Activated CD4-positive, alpha-beta T cell treated with anti-CD3 and anti-CD28 coated beads for 4 hours (primary cell): ENCODE results near the gene AQP6.

Experiments
- DNase-seq, 2 donors: peaks; one replicate each; pipeline ENCODE4 v3.0.0-alpha.2; 2020

Gene AQP6

DNA sequence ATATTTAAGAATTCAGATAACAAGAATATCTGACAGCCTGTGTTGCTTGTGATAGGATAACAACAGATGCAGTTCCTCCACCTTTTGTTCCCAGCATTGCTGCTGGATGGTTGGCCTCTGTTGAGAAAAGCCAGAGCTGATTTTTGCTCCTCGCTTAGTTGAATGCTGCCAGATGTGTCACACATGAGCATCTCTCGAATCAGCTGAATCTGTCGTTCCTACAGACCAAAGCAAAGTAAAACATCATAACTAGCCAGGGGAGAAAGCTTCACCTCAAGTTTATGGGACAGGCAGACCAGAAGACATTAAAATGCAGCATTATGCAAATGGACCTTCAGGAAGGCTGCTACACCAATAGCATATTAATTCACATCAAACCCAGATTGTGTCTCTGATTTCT lies 32.4 kb downstream of the AQP6 start:
- no peak for DNase-seq

DNA sequence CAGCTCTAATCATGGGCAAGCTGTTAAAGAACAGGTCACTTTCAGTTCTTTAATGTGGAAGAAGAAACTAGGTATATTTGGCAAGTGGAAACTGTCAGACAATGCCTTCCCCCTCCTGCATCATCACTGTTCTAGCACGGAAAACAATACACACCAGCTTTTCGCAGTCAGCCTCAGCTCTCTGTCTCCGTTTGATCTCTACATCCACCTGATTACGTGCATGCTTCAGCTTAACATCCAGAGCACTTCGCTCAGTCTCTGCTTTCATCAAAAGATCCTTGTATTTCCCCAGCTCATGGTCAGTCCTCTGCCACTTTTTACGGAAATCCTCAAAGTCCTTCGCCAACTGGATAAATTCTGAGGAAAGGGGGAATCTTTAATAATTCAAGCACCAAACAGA lies 33.5 kb downstream of the AQP6 start:
- no peak for DNase-seq

DNA sequence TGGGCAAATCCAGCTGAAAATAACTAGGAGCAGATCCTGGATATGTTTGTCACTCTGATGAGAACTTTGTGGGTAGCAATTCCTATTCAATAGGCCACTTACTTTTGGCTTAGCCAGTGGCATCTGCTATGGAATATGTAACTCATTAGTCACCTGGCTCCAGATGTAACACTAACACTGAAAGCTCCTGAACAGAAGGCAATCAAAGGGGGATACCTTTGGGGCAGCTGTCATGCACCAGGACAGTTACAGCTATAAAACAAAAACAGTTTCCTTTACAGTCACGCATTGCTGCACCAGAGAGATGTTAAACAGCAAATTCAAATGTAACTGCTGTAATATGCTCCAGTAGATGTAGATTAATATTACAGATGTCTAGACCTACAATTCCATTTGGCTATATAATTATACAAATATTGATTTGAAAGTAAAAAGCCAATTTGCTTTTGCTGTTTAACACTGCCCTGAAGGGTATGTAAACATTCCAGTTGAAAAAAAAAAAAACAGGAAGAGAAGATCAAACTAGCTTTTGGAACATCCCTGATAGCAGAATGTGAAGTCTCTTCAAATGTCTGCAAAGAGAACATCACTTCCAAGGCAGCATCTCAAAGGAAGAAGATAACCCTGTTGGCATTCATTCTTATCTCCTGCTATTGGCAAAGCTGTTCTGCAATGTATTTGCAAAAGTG lies 34.2 kb downstream of the AQP6 start:
- no peak for DNase-seq

DNA sequence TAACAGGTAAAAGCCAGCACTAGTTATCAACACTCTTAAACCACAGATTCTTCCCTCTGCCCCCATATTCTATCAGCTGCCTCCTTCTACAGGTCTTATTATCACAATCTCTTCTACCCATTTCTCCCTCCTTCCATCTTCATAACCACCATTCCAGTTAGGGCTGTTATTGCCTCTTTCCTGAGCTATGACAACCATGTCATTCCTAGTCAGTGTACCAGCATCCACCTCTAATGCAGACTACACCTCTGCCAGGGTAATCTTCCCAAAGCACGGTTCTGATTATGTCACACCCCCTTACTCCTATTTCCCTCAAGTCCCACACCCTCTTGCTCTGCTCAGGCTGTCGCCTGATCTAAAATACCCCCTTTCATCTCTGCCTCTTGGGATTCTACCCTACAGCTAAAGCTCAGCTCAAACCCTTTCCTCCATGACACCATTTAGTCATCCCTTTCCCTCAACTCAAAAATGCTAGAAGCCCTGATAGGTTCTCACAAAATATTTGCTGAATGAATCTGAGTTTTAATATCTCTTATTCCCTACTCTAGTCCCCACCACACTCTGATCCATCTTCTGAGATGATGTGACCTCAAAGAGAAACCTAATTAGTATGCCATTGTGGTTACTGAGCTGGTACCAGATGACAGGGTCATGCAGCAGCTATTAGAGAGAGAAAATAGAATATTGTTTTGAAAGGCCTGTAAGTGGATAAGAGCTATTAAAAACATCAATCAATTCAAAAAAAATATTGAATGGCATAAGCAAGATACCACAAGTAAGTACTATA lies 40.8 kb downstream of the AQP6 start:
- DNase-seq, result no peak

DNA sequence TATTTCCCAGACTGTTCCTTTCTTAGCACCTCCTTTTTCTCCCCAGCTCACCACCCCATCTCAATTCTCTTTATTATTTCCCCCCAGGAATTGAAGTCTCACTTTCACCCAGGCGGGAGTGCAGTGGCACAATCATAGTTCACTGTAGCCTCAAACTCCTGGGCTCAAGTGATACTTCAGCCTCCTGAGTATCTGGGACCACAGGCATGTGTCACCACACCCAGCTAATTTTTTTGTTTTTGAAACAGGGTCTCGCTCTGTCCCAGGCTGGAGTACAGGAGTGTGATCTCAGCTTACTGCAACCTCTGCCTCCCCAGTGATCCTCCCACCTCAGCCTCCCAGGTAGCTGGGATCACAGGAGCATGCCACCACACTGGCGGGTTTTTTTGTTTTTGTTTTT lies 41.6 kb downstream of the AQP6 start:
- no peak for DNase-seq

DNA sequence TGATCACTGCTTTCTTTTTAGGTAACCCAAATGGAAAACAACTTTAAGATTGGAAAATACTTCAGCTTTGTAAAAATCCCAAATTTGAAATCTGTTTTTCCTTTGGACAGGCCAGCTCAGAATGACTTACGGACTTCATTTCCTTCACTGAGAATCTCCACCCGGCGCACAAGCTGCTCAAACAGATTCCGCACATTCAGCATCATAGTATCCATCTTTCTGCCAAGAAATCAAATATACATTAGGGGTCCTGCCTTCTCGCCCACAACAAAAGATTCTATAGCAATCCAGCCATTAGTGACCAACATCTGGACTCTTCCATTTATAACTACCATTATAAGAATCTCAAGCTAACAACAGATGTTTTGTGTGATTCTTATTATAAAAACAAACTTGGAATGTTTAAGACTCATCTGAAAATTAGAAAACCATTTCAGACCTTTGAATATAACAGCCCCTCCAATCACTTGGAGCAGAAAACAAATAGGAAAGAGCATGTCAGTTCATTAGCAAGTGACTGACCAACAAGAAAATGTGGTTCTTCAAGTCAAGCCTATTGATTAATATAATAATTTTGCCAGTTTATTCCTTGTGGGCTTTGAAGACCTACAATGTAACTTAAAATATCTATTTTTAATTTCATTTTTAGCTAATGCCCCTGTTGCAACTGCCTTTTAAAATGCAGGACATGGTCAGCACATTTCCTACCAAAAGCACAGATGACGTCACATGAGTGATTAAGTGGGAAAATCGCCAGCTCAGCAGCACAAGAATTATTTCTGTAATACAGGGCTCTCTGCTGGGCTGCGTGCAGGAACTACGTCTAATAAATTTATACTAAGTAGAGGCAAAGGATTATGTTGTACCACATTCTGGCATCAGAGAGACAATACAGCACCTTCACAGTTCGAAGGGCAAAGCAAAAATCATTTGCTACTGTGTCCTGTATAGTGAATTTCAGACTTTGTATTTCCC lies 44.0 kb downstream of the AQP6 start:
- DNase-seq, result no peak

DNA sequence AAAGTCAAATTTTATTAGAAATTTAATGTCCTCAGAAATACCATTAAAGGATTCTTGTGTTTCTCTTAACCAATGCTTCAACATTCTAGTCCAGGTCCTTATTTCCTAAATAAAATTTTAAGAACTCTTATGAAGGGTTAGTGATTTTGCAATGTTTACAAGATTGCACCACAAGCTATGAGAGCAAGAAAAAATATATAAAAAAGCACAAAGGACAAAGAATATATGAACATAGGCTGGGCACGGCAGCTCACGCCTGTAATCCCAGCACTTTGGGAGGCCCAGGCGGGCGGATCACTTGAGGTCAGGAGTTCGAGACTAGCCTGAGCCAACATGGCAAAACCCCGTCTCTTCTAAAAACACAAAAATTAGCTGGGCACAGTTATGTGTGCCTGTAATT lies 44.9 kb downstream of the AQP6 start:
- no peak for DNase-seq

DNA sequence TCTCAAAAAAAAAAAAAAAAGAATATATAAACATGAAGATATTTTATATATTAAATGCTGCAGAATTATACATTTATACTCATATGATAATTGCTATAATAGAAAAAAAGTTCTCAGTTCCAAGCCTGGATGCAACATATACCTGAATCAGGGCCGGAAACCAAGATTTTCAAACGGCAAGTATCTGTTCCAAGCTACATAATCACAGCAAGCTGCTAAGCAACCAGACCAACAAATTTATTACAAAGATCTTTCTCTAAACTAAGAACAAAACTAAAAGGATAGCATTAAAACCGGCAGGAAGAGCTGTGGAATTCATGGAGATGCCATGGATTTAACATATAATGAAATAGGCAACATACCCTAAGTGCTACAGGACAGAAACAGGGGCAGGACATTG lies 45.4 kb downstream of the AQP6 start:
- no peak for DNase-seq

DNA sequence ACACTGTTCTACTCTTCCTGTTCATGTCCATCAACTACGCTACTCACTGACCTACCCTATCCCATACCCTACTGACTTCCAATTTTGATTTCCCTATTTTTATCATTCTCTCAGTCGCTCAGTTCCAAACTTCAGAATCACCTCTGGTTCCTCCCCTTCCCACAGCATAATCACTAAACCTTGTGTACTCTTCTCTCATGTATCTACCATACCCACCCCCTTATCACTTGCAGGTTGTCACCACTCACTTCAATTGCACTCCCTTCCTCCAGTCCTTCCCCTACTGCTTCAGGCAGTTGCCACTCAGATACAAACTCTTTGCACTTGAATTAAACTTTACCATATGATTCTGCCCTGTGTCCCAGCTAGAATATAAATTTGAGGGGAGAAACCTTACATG lies 46.2 kb downstream of the AQP6 start:
- DNase-seq, result no peak

DNA sequence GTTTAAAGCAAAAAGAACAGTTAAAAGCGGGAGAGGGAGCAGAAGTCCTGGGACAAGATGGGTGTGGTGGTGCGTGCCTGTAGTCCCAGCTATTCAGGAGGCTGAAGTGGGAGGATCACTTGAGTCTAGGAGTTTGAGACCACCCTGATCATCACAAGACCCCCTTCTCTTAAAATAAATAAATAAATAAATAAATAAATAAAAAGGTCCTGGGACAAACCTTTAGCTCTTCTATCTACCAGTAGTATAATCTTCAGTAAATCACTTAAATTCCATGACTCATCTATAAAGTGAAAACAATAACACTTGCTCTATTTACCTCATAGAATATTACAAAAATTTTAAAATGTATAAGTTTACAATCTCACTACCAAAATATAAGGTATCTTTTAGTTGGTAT lies 46.8 kb downstream of the AQP6 start:
- no peak for DNase-seq

DNA sequence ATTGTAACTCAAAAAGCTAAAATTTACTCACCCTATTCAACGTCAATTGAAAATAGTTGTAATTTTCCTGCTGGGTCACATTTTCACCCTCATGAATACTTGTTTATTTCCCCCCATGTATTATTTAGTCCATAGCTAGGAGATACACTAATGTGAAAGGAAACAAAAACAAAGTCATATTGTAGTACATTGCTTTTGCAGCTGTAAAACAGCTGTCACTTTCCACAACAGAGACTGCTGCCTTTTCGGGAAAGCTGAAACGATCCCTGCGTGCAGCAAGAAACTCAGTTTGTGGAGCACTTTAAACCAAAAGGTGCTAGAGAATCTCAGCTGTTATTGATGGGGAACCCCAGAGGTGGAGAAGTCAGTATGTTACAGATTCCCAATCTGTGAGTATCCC lies 48.3 kb downstream of the AQP6 start:
- DNase-seq, result no peak

DNA sequence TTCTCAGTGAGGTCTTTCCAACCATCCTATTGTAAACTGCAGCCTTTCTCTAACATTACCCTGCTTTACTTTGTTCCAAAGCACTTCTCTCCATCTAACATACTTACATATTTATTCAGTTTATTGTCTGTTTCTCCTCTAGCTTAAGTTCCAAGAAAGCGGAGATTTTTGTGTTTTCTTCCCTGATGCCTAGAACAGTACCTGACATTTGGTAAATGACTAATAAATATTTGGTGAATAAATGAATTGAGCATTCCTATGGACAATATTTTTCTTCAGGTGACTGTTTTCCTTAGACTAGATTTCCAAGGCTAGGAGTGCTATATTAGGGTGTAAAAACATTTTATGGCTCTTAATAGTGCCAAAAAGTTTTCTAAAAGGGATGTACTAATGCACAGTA lies 50.2 kb downstream of the AQP6 start:
- no peak for DNase-seq

DNA sequence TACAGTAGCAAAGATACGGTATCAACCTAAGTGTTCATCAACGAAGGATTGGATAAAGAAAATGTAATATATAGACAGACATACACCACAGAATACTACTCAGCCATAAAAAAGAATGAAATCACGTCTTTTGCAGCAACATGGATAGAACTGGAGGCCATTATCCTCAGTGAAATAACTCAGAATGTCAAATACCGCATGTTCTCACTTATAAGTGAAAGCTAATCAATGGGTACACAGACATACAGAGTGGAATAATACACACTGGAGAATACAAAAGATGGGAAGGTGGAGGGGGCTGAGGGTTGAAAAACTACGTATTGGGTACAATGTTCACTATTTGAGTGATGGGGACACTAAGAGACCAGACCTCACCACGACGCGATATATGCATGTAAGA lies 51.5 kb downstream of the AQP6 start:
- DNase-seq, result no peak

DNA sequence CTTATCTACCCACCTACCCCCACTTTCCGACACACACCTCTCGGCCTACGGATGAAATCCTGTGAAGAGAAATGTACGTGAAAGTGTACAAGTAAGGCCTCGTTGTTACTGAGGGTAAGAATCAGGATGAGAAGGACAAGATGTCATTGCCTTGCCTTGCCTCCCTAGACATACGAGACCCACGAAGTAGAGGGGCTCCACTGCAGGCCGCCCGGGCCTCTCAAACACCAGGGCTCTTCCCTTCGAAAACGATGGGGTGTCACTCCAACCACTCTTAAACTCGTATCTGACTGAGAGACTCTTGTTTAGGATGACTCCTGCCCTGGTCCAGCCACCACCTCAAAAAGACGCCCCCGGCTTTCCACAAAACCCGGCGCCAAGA lies 52.0 kb downstream of the AQP6 start:
- DNase-seq, result peak in 1 of 2 donors; percentile 5

DNA sequence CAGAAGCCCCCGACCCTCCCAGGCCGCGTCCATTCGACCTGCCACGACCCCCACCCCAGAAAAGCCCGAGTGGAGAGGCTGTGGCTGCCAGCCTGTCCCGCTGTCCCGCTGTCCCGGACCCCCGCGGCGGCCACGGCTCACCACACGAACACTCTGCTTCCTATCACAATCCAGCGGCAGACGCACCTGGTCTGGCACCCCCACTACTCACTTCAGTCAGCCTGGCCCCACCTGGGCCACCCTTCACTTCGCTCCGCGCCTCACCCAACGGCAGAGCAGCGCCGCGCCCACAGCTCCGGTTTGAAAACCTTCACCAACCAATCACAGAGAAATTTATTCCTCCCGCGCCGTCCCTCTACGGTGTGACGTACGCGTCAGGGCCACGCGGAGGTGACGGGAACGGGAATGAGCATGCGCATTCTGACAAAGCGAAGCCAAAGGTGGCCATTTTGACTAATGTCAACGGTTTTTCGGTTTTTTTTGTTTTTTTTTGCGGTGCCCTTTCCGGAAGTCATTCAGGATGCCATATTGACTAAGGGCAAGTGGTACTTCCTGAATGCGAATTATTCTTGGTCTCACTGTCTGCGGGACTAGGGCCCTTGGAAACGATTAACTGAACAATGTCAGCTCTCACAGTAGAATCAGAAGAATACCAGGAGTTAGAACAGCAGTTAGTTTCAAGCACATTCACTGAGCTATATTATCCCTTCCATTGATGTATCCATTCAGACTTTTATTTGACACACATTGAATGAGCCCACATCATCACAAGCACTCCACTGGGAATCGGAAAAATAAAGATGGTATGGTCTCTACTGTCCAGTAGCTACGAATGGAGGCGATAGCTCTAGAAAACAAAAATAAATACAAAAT lies 52.7 kb downstream of the AQP6 start, which contains the start of gene RACGAP1:
TSS of gene RACGAP1 (minus strand) at position 308 of the 873 bp plus-strand sequence. CDS start 8,779 bp downstream, outside the sequence.
- DNase-seq, result peak; percentile 95

DNA sequence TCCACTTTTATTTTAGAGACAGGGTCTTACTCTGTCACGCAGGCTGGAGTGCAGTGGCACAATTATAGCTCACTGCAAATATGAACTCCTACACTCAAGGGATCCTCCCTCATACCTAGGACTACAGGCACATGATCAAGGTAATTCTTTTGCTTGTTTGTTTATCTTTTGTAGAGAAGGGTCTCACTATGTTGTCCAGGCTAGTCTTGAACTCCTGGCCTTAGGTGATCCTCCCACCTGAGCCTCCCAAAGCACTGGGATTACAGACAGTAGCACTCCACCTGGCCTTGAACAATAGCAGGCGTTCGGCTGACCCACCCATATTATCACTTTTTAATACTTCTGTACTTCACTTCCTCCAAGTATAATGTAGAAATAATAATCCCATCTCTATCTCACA lies 53.9 kb downstream of the AQP6 start:
- no peak for DNase-seq
